Epithelial cell of esophagus (primary cell): ENCODE data around the gene UHMK1.
"Not testable (repeated sequence)": the region's sequence is repeated elsewhere in the genome, so short reads cannot be mapped to it uniquely, and the experiment has no call there.

Experiments
- DNase-seq: peaks from one replicate; pipeline ENCODE4 v3.0.0; 2010; ENCODE audit warnings: low read depth
- H3K4me3 ChIP-seq: 2 replicates; pipeline ENCODE4 v1.5.1; 2011; ENCODE audit warnings: mild to moderate bottlenecking, low read length, control low read depth
- TF ChIP-seq, protein P1 (sequence below): IDR thresholded peaks from 2 replicates; pipeline ENCODE4 v1.5.1; 2011; ENCODE audit warnings: low read depth, mild to moderate bottlenecking, low read length, control low read depth, inconsistent platforms; ENCODE audit not compliant: insufficient read depth; ENCODE audit errors: missing control alignments

Gene UHMK1

DNA sequence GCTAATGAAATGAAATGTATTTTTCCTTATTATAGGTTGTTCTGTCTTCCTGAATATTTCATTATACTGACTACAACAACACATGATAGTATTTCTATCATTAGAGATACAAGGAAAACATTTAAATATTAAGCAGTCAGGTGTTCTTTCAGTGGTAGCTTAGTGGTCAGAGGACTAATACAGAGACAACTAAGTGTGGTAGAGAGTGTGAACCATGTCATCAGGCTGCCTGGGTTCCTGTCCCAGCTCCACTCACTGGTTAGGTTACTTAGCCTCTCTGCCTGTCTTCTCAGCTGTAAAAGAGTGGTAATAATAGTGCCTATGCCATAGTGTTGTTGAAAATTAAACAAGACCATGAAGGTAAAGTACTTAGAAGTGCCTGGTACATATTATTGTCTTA is 67.8 kb downstream of the UHMK1 start:
- TF ChIP-seq, protein P1, sequence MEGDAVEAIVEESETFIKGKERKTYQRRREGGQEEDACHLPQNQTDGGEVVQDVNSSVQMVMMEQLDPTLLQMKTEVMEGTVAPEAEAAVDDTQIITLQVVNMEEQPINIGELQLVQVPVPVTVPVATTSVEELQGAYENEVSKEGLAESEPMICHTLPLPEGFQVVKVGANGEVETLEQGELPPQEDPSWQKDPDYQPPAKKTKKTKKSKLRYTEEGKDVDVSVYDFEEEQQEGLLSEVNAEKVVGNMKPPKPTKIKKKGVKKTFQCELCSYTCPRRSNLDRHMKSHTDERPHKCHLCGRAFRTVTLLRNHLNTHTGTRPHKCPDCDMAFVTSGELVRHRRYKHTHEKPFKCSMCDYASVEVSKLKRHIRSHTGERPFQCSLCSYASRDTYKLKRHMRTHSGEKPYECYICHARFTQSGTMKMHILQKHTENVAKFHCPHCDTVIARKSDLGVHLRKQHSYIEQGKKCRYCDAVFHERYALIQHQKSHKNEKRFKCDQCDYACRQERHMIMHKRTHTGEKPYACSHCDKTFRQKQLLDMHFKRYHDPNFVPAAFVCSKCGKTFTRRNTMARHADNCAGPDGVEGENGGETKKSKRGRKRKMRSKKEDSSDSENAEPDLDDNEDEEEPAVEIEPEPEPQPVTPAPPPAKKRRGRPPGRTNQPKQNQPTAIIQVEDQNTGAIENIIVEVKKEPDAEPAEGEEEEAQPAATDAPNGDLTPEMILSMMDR, result no peak
- no peak for DNase-seq
- no peak overlapping the region for H3K4me3 ChIP-seq

DNA sequence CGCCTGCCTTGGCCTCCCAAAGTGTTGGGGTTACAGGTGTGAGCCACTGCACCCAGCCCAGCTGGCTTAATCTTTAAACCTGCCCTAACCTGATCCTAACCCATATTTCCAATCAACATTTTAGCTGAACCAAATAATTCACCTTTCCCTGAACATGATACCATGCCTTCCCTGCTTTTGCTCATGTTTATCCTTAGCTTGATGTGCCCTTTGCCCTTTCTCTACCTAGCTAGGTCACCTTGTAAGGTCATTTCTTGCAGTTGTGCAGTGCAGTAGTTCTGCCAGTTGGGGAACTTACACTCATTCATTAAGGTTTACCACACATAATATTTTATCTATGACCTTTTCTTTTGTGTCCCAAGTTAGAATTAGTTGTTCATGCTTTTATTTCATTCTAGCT is 69.3 kb downstream of the UHMK1 start:
- no peak for DNase-seq
- TF ChIP-seq, protein P1, result no peak
- no peak overlapping the region for H3K4me3 ChIP-seq

DNA sequence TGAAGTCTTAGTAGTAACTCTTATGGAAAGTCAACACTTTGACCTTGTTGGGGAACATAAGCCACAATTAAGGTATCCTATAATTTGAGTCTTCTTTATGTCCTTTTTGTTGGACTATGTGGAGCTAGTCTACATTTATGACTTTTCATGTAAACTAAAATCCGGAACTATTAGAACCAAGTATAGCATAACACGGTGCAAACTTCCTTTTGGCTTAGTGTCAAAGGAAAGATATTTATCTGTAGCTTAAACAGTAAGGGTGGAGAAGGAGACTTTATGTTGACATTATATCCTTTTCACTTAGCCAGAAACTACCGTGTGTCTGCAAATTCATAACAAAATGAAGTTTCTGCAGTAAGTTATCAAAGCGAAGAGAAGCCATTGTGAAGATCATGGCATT is 71.2 kb downstream of the UHMK1 start:
- TF ChIP-seq, protein P1, result no peak
- DNase-seq, result no peak
- no peak overlapping the region for H3K4me3 ChIP-seq

DNA sequence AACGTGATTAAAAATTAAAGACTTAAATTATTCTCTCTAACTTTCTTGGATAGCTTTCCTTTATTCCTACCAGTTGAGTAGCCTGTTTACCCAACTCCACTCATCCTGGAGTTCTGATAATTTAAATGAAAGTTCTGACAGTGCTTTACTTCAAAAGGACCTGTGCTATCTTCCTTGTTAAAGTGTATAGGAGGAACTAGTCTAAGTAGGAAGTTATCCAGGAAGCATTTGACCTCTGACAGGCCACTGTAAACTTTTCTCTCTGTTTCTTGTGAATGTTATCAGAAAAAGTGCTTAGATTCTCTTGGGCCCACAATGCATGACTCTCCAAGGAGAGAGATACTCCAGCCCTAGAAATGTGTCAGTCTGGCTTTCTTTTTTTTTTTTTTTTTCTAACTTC is 73.1 kb downstream of the UHMK1 start:
- DNase-seq, result no peak
- no peak overlapping the region for H3K4me3 ChIP-seq
- TF ChIP-seq, protein P1, result no peak

DNA sequence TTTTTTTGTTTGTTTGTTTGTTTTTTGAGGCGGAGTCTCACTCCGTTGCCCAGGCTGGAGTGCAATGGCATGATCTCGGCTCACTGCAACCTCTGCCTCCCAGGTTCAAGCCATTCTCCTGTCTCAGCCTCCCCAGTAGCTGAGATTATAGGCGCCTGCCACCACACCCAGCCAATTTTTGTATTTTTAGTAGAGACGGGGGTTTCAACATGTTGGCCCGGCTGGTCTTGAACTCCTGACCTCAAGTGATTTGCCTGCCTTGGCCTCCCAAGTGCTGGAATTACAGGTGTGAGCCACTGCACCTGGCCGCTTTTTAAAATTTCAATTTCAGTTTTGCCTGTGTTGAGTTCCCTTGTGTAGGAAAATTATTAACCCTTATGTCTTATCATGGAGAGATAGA is 73.5 kb downstream of the UHMK1 start:
- H3K4me3 ChIP-seq, DNase-seq: not testable (repeated sequence)

DNA sequence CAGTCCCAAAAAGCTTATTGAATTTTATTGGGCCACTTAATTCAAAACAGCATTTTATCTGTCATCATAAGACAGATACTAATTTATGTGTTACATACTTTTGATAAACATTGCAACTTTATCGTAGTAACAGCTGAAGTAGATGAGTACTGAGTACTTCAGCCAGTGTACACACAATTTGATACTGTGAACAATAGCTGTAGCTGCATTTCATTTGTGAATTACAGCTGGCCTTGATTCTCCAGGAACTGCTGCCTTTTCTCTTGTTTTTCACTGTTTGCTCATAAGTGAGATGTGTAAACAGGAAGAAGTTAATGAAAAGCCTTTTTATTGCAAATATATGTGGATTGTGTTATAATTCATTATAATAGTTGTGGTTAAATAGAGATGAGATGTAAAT is 74.1 kb downstream of the UHMK1 start:
- TF ChIP-seq, protein P1, result no peak
- H3K4me3 ChIP-seq, result no peak overlapping the region
- DNase-seq, result no peak

DNA sequence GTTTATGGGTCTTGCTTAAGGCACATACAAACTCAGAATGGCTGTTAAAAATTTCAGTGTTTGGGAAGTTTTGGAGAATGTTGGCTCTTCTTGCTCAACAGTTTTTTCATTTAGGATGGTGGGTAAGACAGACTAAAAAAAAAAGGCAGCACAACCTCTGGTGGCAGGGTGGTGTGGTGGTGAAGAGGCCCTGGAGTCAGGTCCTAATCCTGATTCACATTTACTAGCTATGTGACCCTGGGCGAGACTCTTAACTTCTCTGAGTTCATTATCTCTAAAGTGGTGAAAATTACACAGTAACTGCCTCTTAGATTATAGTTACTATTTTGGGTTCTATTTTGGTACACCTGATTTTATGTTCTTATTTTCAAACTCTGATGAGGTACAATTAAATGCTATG is 75.5 kb downstream of the UHMK1 start:
- no peak for DNase-seq
- TF ChIP-seq, protein P1, result no peak
- H3K4me3 ChIP-seq, result no peak overlapping the region
